Umbilical cord (tissue), 2 donors: ENCODE results near the gene CIRBP. TPM values are rescaled to one million over a fixed set of nuclear protein-coding genes. Genes with fewer than 3 reads are reported as not detected.

Experiments used
- DNase-seq: peaks from one replicate; pipeline ENCODE4 v3.0.0-alpha.2; 2015; ENCODE audit warnings: low spot score
- total RNA-seq: library from RNA; depleted of rRNA; stranded (reverse); fragments of >200 nt; gene quantifications from one replicate; pipeline ENCODE4 v1.2.3, GENCODE V29; 2014; ENCODE audit warnings: low replicate concordance; ENCODE audit not compliant: insufficient read depth

Gene CIRBP
- total RNA-seq, 1 donor from 2014 or later, result 319 TPM

DNA sequence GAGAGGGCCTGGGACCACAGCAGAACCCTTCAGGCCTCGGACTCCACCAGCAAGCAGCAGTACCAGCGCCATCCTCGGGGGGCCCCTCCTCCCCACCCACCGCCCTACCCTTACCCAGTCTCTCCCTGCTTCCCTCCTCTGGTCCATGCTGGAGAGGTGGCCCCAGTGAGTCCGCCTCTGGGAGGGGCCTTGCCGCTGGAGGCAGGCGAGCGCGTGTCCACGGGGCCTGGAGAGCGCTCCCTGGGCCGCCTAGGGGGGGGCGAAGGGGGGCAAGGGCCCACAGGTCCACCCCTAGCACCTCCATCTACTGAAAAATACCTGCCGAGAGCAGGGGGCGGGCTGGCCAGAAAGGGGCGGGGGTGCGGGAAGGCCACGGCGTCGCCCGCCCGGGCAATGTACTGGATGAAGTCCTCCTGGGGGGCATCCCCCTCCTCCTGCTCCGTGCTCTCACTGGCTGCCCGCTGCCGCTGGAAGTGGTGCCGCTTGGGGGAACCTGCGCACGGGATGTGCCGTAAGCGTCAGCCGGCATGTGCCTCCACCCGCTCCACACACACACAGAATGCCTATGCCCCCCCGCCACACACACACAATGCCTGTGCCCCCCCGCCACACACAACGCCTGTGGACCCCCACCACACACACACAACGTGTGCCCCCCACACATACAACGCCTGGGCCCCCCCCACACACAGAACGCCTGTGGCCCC lies 38.2 kb upstream of the CIRBP start:
- DNase-seq, result no peak

DNA sequence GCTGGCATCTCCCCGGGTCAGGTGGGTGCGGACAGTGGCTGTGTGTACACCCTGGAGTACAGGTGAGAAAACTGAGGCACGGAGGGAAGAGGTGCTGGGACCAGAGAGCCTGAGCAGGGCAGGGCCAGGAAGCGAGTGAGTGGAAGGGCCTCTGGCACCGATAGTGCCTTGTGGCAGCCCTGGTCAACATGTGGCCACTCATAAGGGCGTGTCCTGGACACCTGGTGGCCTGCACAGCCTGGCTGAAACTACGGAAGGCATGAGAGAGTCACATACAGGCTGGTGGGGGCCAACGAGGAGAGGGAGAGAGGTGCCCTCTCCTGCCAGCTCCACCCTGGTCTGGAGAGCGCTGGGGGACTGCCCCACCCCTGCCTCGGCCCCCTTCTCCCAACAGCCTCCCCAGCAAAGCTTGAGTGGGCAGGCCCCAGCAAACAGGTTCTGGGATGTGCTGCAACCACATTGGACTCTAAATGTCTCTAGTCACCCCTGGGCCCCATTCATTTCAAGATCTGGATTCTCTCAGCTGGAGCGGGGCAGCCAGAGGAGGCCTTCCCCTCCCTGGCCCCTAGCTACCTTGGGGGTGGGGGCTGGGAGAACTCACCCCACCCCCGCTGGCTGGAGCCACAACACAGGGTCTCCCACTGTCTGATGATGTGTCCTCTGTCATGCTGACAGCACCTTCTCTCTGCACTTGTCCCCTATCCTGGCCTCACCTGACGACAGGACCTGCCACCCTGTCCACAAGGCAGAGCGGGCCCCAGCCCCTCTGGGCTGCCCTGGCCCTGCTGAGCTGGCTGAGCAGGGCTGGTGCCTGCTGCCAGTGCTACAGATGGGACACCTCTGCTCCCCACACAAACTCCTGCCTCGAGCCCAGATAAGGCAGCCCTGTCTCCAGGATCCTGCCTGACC lies 37.1 kb upstream of the CIRBP start:
- peak; percentile 89 for DNase-seq

DNA sequence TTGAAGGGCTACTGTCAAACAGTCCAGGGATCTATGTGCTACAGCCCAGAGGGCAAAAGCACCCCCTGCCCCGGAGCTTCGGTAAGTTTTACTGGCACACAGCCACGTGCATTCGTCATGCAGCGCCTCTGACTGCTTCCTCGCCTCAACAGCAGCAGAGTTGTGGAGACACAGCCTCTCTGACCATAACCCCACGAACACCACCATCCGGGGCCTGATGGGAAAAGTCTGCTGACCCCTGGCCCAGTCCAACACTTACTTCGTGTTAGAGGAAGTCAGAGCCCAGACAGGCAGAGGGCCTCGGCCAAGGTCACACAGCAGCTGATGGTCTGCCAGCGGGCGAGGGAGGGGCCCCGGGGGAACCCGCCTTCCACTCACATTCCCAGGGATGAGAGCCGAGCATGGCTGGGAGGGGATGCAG lies 36.5 kb upstream of the CIRBP start:
- DNase-seq, result peak; percentile 80

GRCh38 chr19:1233115-1233667 lies 35.9 kb upstream of the CIRBP start:
- no peak for DNase-seq

DNA sequence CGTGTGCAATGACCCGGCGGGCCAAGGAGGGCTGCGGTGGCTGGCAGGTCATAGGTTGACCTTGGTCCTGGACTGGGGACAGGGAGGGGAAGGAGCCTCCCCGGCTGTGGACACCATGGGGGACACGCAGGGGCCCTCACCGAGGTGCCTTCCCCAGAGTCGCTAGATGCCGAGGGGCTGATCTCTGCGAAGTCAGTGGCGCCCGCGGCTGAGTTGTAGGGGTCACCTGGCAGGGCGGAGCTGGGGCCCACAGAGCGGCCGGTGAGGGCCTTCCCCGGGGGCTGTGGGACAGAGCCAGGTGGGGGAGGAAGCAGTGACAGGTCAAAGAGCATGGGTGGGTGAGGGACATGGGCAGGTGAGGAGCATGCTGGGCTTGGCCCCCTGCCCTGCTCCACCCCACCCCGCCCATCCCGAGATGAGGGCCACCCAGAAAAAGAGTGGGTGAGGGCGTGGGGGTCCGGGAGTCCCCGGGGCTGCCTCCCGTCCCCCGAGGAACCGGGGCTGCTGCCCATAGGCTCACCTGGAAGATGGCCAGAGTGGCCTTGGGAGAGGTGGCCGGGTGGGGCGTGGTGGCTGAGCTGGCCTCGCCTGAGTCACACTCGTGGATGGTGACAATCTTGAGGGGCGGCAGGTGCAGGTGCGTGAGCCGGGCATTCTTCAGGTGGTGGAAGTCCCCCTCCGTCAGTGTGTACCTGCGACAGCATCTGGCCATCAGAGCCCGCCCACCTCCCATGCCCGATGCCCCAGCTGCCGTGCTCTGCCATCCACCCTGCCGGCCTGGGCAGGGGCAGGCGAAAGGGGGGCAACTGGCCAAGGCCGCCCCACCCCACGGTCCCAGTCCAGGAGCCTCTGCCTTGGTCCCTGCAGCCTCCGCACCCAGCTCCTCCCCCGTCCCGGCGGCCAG lies 34.8 kb upstream of the CIRBP start:
- DNase-seq, result no peak

DNA sequence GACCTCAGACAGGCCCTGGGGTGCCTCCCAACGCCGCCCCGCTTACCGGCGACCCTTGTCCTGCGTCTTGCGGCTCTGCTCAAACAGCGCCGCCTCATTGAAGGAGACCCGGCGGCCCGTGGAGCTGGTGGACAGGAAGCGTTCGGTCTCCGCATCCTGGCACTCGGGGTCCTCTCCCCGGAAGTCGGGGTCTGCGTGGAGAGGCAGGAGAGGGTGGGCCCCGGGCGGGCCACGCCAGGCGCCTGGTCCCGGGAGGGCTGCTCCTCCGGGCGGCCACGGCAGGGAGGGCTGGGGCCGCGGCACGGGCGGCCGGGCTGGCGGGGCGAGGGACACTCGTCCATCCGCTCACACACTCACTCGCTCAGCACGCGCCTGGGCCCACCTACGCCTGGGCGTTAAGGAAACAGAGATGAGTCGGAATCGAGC lies 34.2 kb upstream of the CIRBP start:
- DNase-seq, result no peak

GRCh38 chr19:1235625-1236538 lies 33.2 kb upstream of the CIRBP start:
- no peak for DNase-seq

DNA sequence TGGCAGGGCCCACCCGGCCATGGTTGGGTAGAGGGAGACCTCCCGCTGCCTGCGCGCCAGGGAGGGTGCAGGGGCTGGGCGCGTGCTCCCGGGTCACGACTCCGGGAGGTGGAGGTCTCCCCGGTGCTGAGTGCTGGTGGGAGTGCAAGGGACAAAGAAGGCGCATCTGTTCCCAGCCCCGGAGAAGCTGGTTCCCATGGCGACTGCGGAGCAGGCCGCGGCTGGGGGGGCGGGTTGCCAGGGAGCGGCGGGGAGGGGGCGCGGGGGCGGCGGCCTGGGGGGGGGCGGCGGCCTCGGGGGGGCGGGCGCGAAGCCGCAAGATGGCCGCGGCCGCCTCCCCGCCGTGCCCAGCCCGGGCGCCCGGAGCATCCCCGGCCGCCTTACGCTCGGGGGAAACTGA lies 32.6 kb upstream of the CIRBP start:
- no peak for DNase-seq

DNA sequence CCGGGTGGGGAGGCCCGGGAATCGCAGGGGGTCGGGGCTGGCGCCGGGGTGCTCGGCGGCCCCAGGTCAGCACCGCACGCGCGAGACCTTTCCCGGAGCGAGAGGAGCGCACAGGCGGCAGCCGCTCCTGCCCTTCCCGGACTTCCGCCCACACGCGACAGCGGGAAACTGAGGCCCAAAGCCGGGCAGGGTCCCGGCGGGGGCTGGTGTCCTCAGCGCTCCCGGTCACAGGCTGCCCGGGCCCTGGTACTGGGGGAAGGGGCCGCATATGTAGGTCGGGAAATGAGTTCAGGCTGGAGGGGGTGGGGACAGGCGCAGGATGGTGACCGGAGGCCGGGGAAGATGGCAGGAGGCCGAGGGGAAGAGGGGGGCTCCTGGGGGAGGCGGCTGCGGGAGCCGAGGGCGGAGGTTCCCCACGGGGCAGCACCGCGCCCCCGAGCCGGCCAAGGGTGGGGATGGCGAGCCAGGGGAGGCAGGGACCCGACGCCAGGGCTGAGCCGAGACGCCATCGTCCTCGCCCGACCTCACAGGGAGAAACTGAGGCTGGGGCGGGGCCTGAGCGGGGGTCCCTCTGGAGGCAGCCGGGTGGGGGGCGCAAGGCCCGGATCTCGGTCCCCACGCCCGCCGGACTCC lies 32.0 kb upstream of the CIRBP start:
- DNase-seq, result no peak

DNA sequence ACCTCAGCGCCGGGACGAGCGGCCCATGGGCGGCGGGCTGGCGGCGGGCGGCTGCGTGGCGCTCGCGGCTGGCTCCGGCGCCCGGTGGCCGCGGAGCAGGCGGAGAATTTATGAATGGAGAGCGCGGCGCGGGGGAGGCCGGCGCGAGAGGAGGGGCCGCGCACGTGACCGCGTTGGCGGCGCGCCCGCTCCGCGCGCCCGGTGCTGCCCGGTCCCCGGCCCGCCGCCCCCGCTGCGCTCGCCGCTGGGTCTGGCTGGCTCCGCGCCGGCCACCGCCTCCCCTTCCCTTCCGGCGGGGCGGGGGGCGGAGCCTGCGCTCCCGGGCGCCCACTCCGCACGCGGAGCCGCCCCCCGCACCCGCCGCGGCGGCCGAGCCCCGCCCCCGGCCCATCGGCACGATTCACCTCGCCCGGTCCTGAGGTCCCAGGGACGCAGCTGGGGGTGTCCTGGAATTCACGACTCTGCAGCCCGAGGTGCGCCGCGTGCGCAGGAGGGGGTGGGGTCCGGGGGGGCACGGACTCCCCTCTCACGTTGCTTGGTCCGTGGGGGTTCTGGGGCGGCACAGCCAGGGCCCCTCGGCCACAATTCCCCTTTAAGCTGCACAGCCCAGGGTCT lies 31.3 kb upstream of the CIRBP start, which contains the start of gene CBARP:
CBARP (minus strand) TSS at position 252 of the 615 bp plus-strand sequence. CDS start 1,905 bp downstream, outside the sequence.
- no peak for DNase-seq

DNA sequence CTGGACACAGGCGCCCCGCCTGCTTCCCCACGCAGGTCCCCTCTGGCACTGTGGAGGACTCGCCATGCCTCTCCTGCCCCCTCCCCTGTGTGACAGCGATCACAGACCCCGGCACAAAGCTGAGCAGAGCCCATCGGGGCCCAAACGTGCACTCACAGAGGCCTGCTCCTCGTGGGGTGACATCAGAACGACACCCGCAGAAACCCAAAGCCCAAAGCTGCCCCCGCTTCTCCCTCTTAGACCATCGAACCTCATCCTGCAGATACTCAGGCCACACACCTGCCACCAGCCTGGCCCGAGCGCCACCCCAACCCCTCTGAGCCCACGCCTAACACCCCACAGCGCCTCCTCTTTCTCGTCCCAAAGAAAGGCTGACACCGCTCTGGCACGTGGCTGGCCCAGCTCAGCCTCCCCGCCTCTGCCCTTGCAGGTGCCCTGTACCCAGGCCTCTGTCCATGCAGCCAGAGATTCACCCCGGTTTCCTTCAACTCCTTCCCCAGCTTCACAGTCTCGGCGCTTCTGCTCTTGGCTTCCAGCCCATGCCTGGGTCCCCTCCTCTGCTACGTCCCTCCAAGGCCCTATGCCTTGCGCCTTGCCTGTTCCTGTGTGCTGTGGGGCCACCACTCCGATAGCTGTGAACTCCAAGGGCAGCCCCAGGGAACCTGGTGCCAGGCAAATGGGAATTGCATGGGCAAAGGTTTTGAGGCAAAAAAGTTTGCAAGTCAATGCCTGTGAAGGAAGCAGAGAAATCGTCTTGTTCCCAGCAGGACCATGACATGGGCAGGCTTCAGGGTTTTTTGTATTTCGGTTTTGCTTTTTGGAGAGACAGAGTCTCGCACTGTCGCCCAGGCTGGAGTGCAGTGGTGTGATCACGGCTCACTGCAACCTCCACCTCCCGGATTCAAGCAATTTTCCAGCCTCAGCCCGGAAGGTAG lies 30.5 kb upstream of the CIRBP start:
- no peak for DNase-seq

DNA sequence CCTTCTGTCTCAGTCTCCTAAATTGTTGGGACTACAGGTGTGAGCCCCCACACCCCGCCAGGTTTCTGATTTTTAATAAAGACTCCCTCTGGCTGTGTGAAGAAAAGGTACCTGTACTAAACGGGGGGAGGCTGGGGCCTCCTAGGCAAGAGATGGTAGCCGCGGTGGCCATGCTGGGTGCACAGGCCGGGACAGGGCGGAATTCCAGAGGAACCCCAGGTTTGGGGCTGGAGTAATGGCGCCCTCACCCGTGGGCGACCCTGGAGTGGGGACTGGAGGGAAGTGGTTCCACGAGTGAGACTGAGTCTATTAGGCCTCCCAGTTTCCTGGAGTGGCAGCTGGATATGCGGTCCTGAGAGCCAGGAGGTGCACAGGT lies 29.7 kb upstream of the CIRBP start:
- no peak for DNase-seq

- DNase-seq, result peak; percentile 90
Measured at GRCh38 chr19:1239796-1240737, 29.1 kb upstream of the CIRBP start.

GRCh38 chr19:1240925-1241324 lies 28.2 kb upstream of the CIRBP start:
- DNase-seq, result no peak

DNA sequence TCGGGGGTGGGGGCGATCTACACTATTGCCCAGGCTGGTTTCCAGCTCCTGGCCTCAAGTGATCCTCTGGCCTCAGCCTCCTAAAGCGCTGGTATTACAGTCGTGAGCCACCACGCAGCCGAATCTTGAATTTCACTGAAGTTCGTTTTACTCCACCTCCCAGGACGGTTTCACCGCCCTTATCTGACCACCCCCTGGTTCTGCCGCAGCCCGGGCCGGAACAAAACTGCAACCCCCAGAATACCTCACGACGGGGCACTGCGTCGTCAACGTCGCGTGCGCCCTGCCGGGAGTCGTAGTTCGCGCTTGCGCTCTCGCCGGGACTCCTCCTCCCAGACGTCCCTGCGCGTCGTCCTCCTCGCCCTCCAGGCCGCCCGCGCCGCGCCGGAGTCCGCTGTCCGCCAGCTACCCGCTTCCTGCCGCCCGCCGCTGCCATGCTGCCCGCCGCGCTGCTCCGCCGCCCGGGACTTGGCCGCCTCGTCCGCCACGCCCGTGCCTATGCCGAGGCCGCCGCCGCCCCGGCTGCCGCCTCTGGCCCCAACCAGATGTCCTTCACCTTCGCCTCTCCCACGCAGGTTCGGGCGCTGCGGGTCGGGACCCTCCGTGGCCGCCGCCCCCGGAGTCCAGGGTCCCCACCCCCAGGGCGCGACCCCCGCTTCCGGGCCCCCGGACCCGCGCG lies 27.6 kb upstream of the CIRBP start, which contains the start of gene ATP5F1D:
ATP5F1D (plus strand) TSS at position 335 of the 679 bp plus-strand sequence; CDS start at position 435, 100 bp downstream.
- peak; percentile 96 for DNase-seq
